Psoas muscle (tissue), 8 donors: ENCODE measurements around the gene SIRPD. TPM values are rescaled to one million over a fixed set of nuclear protein-coding genes. Genes with fewer than 3 reads are reported as not detected.

Source experiments
- ATAC-seq, 4 donors: fragments of 200-7000 bp; cut with Tn5 transposase; one replicate each; pipeline ENCODE4 v1.9.1; 2020; ENCODE audit warnings: moderate library complexity in 3 of 4, mild to moderate bottlenecking in 2 of 4
- DNase-seq, 2 donors: peaks; one replicate each; pipeline ENCODE4 v3.0.0-alpha.2; 2020
- H3K27ac ChIP-seq: fragments of 200-600 bp; one replicate; pipeline ENCODE4 v1.8.0; 2022
- H3K27me3 ChIP-seq, 3 donors: fragments of 200-600 bp in 1 of 3; one replicate each; pipeline versions ENCODE4 v1.6.1 to v1.8.0; 2013 to 2022; ENCODE audit warnings: low read length in 2 of 3, mild to moderate bottlenecking in 2 of 3, moderate library complexity in 1 of 3; ENCODE audit not compliant: insufficient read depth in 3 of 3
- H3K36me3 ChIP-seq, 2 donors: fragments of 200-600 bp in 1 of 2; one replicate each; pipeline versions ENCODE4 v1.6.1 to v1.8.0; 2013 to 2022; ENCODE audit warnings: low read depth in 1 of 2, mild to moderate bottlenecking in 1 of 2, moderate library complexity in 1 of 2; ENCODE audit not compliant: insufficient read depth in 1 of 2
- H3K4me1 ChIP-seq: fragments of 200-600 bp; one replicate; pipeline ENCODE4 v1.8.0; 2022
- H3K4me3 ChIP-seq: fragments of 200-600 bp; one replicate; pipeline ENCODE4 v1.8.0; 2022; ENCODE audit warnings: mild to moderate bottlenecking
- H3K9me3 ChIP-seq: fragments of 200-600 bp; one replicate; pipeline ENCODE4 v1.8.0; 2022
- WGBS, 3 donors: extraction: QIAGEN DNeasy Blood & Tissue Kit; methylation state at CpG; one replicate each; pipeline versions ENCODE4 v1.1.6 to v1.1.7; 2013; 5-methylcytosine and 5-hydroxymethylcytosine counted together
- intact Hi-C, 2 donors: fragments of 100-400 bp; cut with DNase I; formaldehyde crosslinking; loops; one replicate each; pipeline versions ENCODE4 v1.11.0 to v1.14.2; 2022
- polyA plus RNA-seq, 3 donors: library from polyadenylated mRNA; stranded (reverse); fragments of 200-250 nt; gene quantifications; one replicate each; pipeline ENCODE4 v1.2.3, GENCODE V29; 2013
- total RNA-seq, 4 donors: library from RNA; stranded (reverse); fragmentation: NEBNext Ultra II Directional in 2 of 4; extraction: Animal tissue kit (Norgen Biotek cat#: 25700) in 2 of 4; gene quantifications; one replicate each; pipeline versions ENCODE4 v1.2.1 to v1.2.4, GENCODE V29; 2021 to 2023
- TF ChIP-seq, protein P1 (sequence below): fragments of 200-600 bp; IDR thresholded peaks from one replicate; pipeline ENCODE4 v1.8.0; 2022; ENCODE audit warnings: antibody characterized with exemption
- donor health status: healthy with polysubstance abuse.
- donor health status: DM: no; HTN: no; CAD: no; lungs with moderate emphysema.
- donor health status: Bipolar disorder and iron deficiency.
- donor health status: healthy.
- donor health status: DM: yes; HTN: yes; CAD: no.
- donor health status: DM: no; HTN: no; CAD: no.
- donor health status: DM: no; HTN: no; CAD: no.
- donor health status: DM: yes; HTN: yes; CAD: no.

SIRPD gene
- total and polyA plus RNA-seq, 7 donors = not detected

GRCh38 chr20:1494436-1494835, 63.1 kb downstream of the SIRPD start:
- intact Hi-C loops = no loop called here
- 16 to 31% (median 26%) methylated on average over 3 of the region's 3 CpGs for WGBS, 3 donors
- H3K27ac ChIP-seq = no peak overlapping the region
- H3K4me3 ChIP-seq = no peak overlapping the region
- no peak for ATAC-seq
- H3K4me1 ChIP-seq = no peaks in the 10 kb centered on the region
- no peak for DNase-seq
- TF ChIP-seq, protein P1, sequence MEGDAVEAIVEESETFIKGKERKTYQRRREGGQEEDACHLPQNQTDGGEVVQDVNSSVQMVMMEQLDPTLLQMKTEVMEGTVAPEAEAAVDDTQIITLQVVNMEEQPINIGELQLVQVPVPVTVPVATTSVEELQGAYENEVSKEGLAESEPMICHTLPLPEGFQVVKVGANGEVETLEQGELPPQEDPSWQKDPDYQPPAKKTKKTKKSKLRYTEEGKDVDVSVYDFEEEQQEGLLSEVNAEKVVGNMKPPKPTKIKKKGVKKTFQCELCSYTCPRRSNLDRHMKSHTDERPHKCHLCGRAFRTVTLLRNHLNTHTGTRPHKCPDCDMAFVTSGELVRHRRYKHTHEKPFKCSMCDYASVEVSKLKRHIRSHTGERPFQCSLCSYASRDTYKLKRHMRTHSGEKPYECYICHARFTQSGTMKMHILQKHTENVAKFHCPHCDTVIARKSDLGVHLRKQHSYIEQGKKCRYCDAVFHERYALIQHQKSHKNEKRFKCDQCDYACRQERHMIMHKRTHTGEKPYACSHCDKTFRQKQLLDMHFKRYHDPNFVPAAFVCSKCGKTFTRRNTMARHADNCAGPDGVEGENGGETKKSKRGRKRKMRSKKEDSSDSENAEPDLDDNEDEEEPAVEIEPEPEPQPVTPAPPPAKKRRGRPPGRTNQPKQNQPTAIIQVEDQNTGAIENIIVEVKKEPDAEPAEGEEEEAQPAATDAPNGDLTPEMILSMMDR = no peak
- H3K9me3 ChIP-seq = no peaks in the 10 kb centered on the region
- H3K27me3 ChIP-seq = peaks cover 0 to 6% (median 0%) of the 10 kb centered on the region in 3 donors
- no peaks in the 10 kb centered on the region for H3K36me3 ChIP-seq

- Histone ChIP-seq H3K4me3 (no peak overlapping the region), H3K27me3 (peaks cover 0 to 6% (median 0%) of the 10 kb centered on the region in 3 donors), H3K4me1 (no peaks in the 10 kb centered on the region), H3K36me3 (no peaks in the 10 kb centered on the region), H3K27ac (no peak overlapping the region), H3K9me3 (no peaks in the 10 kb centered on the region)
- no peak for ATAC-seq
- TF ChIP-seq, protein P1 = no peak
- intact Hi-C loops = no loop called here
- no peak for DNase-seq
- WGBS, 3 donors = 69 to 74% (median 70%) methylated on average over 1 of the region's 1 CpG
These were observed 64.0 kb downstream of the SIRPD start for GRCh38 chr20:1493536-1493935.

GRCh38 chr20:1491860-1492642, 65.5 kb downstream of the SIRPD start:
- TF ChIP-seq, protein P1 = no peak
- Histone ChIP-seq H3K27ac (no peak overlapping the region), H3K27me3 (peaks cover 0 to 6% (median 0%) of the 10 kb centered on the region in 3 donors), H3K9me3 (no peaks in the 10 kb centered on the region), H3K36me3 (no peaks in the 10 kb centered on the region), H3K4me3 (no peak overlapping the region), H3K4me1 (no peaks in the 10 kb centered on the region)
- ATAC-seq = no peak
- DNase-seq = no peak
- intact Hi-C loops = no loop called here
- WGBS, 3 donors = 51 to 68% (median 52%) methylated on average over 2 of the region's 2 CpGs

- DNase-seq (peak in 1 of 2 donors; percentile 44), ATAC-seq (peak in 3 of 4 donors; percentile 33 to 53 (median 43))
- WGBS, 3 donors = 55 to 60% (median 57%) methylated on average over 11 of the region's 11 CpGs
- peak within 1 kb of the TSS; percentile 20 for H3K27ac ChIP-seq
- TF ChIP-seq, protein P1 = no peak
- H3K27me3 ChIP-seq = peaks cover 0 to 6% (median 0%) of the 10 kb centered on the region in 3 donors
- H3K4me1 ChIP-seq = no peaks in the 10 kb centered on the region
- H3K36me3 ChIP-seq = no peaks in the 10 kb centered on the region
- peak within 1 kb of the TSS; percentile 39 for H3K4me3 ChIP-seq
- intact Hi-C loops = no loop called here
- H3K9me3 ChIP-seq = no peaks in the 10 kb centered on the region
These were observed 66.1 kb downstream of the SIRPD start, which contains the start of gene SIRPB2 for GRCh38 chr20:1491281-1491840. TSS of gene SIRPB2 (minus strand) at chr20:1491420. CDS start at chr20:1491359, 61 bp downstream.
